H1 (cell line): Measurements from ENCODE around the gene CBARP.

Source experiments
- CHD2 ChIP-seq: IDR thresholded peaks from 2 replicates; pipeline ENCODE4 v1.6.1; 2012; ENCODE audit warnings: low read length, improper control_type of control experiment
- JUN ChIP-seq: IDR thresholded peaks from 2 replicates; pipeline ENCODE4 v1.6.1; 2011; ENCODE audit warnings: low read depth, mild to moderate bottlenecking, improper control_type of control experiment, low read length
- RXRA ChIP-seq: IDR thresholded peaks from 2 replicates; pipeline ENCODE4 v1.6.1; 2011; ENCODE audit warnings: low read depth, mild to moderate bottlenecking, low read length, moderate library complexity; ENCODE audit not compliant: insufficient read depth
- TF ChIP-seq, protein P1 (sequence below), 3 experiments: IDR thresholded peaks; 1 replicate in 2 of 3; 2 replicates in 1 of 3; pipeline versions ENCODE4 v1.5.1 to v1.6.1; 2011; ENCODE audit warnings: low read length in 3 of 3, mild to moderate bottlenecking in 3 of 3, inconsistent platforms in 2 of 3, low read depth in 1 of 3, moderate library complexity in 1 of 3; ENCODE audit not compliant: insufficient read depth in 1 of 3; ENCODE audit errors: control extremely low read depth in 1 of 3

DNA sequence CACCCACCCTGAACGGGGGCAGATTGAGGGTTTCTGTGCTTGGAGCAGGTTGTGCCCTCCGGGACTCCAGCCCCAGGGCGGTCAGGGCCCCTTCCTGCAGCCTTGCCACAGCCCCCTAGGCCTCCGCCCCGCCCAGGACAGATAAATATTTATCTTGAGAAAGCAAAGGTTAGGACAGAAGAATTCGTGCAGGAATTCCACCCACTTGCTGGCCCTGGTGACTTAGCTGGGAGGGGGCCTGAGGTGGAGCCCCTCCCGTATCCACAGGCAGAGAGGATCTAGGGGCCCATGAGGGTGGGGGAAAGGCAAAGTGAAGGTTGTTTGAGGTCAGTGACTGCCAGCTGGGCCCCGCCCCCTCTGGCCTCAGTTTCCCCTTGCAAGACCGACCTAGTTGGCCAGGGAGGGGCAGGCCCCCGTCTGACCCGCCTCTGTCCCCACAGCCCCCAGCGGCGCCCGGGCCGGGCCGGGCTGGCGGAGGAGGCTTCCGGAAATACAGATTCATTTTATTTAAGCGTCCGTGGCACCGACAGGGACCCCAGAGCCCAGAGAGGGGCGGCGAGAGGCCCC lies 15.8 kb upstream of the CBARP start:
- no peak for TF ChIP-seq RXRA
- TF ChIP-seq, protein P1, sequence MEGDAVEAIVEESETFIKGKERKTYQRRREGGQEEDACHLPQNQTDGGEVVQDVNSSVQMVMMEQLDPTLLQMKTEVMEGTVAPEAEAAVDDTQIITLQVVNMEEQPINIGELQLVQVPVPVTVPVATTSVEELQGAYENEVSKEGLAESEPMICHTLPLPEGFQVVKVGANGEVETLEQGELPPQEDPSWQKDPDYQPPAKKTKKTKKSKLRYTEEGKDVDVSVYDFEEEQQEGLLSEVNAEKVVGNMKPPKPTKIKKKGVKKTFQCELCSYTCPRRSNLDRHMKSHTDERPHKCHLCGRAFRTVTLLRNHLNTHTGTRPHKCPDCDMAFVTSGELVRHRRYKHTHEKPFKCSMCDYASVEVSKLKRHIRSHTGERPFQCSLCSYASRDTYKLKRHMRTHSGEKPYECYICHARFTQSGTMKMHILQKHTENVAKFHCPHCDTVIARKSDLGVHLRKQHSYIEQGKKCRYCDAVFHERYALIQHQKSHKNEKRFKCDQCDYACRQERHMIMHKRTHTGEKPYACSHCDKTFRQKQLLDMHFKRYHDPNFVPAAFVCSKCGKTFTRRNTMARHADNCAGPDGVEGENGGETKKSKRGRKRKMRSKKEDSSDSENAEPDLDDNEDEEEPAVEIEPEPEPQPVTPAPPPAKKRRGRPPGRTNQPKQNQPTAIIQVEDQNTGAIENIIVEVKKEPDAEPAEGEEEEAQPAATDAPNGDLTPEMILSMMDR (IDR thresholded peaks at IDR 0.05; ENCODE audit: control extremely low read depth in 1 of 3, insufficient read depth in 1 of 3, low read depth in 1 of 3, low read length in 3 of 3), result no peak
- no peak for TF ChIP-seq JUN
- TF ChIP-seq CHD2, result no peak
